Vagina (tissue), 2 donors: ENCODE measurements around the gene SPHK2. TPM values are rescaled to one million over a fixed set of nuclear protein-coding genes. Genes with fewer than 3 reads are reported as not detected.
"Not testable (repeated sequence)": the region's sequence is repeated elsewhere in the genome, so short reads cannot be mapped to it uniquely, and the experiment has no call there.

ENCODE experiments used
- DNase-seq, 2 donors: peaks; one replicate each; pipeline ENCODE4 v3.0.0-alpha.2; 2017; ENCODE audit errors: extremely low spot score in 2 of 2
- H3K27ac ChIP-seq: fragments of 200-600 bp; sonication (generic); one replicate; pipeline ENCODE4 v1.5.1; 2019
- H3K27me3 ChIP-seq: fragments of 200-600 bp; sonication (generic); one replicate; pipeline ENCODE4 v1.5.1; 2019
- H3K36me3 ChIP-seq, 2 donors: fragments of 200-600 bp; sonication (generic); one replicate each; pipeline ENCODE4 v1.5.1; 2017 to 2019
- H3K4me1 ChIP-seq: fragments of 200-600 bp; sonication (generic); one replicate; pipeline ENCODE4 v1.5.1; 2019
- H3K4me3 ChIP-seq, 2 donors: fragments of 200-600 bp; sonication (generic); 1 replicate in 1 of 2; 2 replicates in 1 of 2; pipeline ENCODE4 v1.5.1; 2016 to 2019
- H3K9me3 ChIP-seq: fragments of 200-600 bp; sonication (generic); one replicate; pipeline ENCODE4 v1.5.1; 2019
- CTCF ChIP-seq, 3 experiments: fragments of 450-650 bp in 2 of 3; fragments of 200-600 bp in 1 of 3; sonication (generic) in 1 of 3; IDR thresholded peaks; one replicate each; pipeline ENCODE4 v1.5.1; 2017 to 2019; ENCODE audit warnings: antibody characterized with exemption in 3 of 3, mild to moderate bottlenecking in 2 of 3, moderate library complexity in 2 of 3
- POLR2A ChIP-seq, 2 donors: fragments of 450-650 bp; IDR thresholded peaks; one replicate each; pipeline ENCODE4 v1.6.1; 2017; ENCODE audit warnings: antibody characterized with exemption in 2 of 2, mild to moderate bottlenecking in 2 of 2, moderate library complexity in 2 of 2
- POLR2AphosphoS5 ChIP-seq, 2 donors: sonication (generic); formaldehyde crosslinking; IDR thresholded peaks; one replicate each; pipeline ENCODE4 v1.9.0; 2017; ENCODE audit warnings: antibody characterized with exemption in 2 of 2, mild to moderate bottlenecking in 2 of 2, low read depth in 1 of 2; ENCODE audit not compliant: insufficient read depth in 1 of 2
- intact Hi-C: fragments of 100-400 bp; cut with DNase I; formaldehyde crosslinking; loops from one replicate; pipeline ENCODE4 v1.15.1; 2023
- total RNA-seq: library from RNA; depleted of rRNA; stranded (reverse); fragments of >200 nt; gene quantifications from one replicate; pipeline ENCODE4 v1.2.3, GENCODE V29; 2016

The SPHK2 gene
- total RNA-seq, 1 donor from 2014 or later: 19.9 TPM

- H3K4me3 ChIP-seq: peak overlapping the region in 1 of 2 donors; percentile 2
- peak overlapping the region; percentile 79 for H3K27ac ChIP-seq
- peaks cover 0 to 5% of the 10 kb centered on the region in 2 donors for H3K36me3 ChIP-seq
- TF ChIP-seq POLR2AphosphoS5 (IDR thresholded peaks at IDR 0.05; ENCODE audit: insufficient read depth in 1 of 2, low read depth in 1 of 2) (peak; percentile 14 to 55), POLR2A (IDR thresholded peaks at IDR 0.05) (no peak)
- intact Hi-C loops: loop anchor here (10.0 kb wide), 1 partner anchor 334 kb away; the partner anchor contains the start of gene FTL
- no peaks in the 10 kb centered on the region for H3K9me3 ChIP-seq
- no peak for DNase-seq
- peaks cover 57% of the 10 kb centered on the region for H3K4me1 ChIP-seq
- no peaks in the 10 kb centered on the region for H3K27me3 ChIP-seq
These were observed 11.2 kb downstream of the SPHK2 start for GRCh38 chr19:48630296-48631063.

DNA sequence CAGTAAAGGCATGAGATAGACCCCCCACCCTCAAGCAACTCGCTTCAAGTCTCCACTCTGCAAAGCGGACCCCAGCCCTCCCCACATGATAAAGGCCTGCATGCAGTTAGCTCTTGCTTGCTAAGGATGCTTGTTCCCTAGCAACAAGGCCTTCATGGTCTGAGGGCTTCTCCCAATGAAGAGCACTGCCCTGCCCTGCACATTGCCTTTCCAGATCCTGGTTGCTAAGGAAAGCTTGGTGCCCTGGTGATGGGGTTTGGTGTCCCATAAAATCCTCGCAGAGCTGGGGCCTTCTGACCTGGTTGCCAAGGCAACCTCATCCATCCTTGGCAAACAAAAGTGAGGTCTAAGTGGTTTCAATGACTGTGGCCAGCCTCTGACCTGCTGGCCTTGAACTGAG is 11.9 kb downstream of the SPHK2 start:
- Histone ChIP-seq H3K27me3 (no peaks in the 10 kb centered on the region), H3K4me1 (peaks cover 63% of the 10 kb centered on the region), H3K36me3 (peaks cover 0 to 5% of the 10 kb centered on the region in 2 donors), H3K27ac (peak overlapping the region; percentile 79), H3K4me3 (no peak overlapping the region), H3K9me3 (no peaks in the 10 kb centered on the region)
- intact Hi-C loops: loop anchor here (10.0 kb wide), 1 partner anchor 334 kb away; the partner anchor contains the start of gene FTL
- DNase-seq: no peak
- TF ChIP-seq CTCF (IDR thresholded peaks at IDR 0.05): no peak
- TF ChIP-seq POLR2AphosphoS5 (IDR thresholded peaks at IDR 0.05; ENCODE audit: insufficient read depth in 1 of 2, low read depth in 1 of 2): no peak
- no peak for TF ChIP-seq POLR2A (IDR thresholded peaks at IDR 0.05)

DNA sequence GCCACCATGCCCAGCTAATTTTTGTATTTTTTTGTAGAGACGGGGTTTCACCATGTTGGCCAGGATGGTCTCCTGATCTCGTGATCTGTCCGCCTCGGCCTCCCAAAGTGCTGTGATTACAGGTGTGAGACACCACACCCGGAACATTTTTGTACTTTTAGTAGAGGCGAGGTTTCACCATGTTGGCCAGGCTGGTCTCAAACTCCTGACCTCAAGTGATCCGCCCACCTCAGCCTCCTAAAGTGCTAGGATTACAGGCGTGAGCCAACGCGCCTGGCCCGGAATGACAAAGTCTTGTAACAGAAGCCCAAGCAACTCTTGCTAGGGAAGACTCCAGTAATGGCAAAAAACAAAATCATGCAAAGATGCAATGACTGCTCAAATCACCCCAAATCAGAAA is 13.0 kb downstream of the SPHK2 start:
- H3K36me3 ChIP-seq, H3K4me3 ChIP-seq, DNase-seq, H3K27me3 ChIP-seq, H3K9me3 ChIP-seq: not testable (repeated sequence)
- Histone ChIP-seq H3K27ac (peak overlapping the region; percentile 99), H3K4me1 (peaks cover 73% of the 10 kb centered on the region)
- intact Hi-C loops: loop anchor here (10.0 kb wide), 1 partner anchor 333 kb away; the partner anchor contains the start of gene FTL

DNA sequence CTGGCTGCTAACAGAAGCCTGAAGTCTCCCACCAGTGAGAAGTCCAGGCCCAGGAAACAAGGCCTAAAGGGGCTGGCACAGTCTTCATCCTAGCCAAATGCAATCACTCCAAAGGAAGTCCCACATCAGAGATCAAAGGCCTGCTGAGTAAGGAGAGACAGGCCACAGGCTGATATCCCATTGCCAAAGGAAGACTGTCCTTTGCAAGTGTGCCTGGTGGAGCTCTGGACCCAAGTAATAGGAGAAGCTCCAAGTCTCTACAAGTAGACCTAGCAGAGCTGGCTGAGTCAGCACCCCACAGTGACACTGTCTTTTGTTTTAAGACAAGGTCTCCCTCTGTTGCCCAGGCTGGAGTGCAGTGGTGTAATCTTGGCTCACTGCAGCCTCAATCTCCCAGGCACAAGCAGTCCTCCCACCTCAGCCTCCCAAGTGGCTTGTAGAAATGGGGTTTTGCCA is 13.4 kb downstream of the SPHK2 start:
- Histone ChIP-seq H3K4me1 (peaks cover 73% of the 10 kb centered on the region), H3K27me3 (no peaks in the 10 kb centered on the region), H3K9me3 (no peaks in the 10 kb centered on the region), H3K36me3 (peaks cover 0 to 5% of the 10 kb centered on the region in 2 donors), H3K4me3 (no peak overlapping the region), H3K27ac (peak overlapping the region; percentile 99)
- intact Hi-C loops: loop anchor here (10.0 kb wide), 1 partner anchor 332 kb away; the partner anchor contains the start of gene FTL
- no peak for TF ChIP-seq CTCF (IDR thresholded peaks at IDR 0.05)
- no peak for TF ChIP-seq POLR2AphosphoS5 (IDR thresholded peaks at IDR 0.05; ENCODE audit: insufficient read depth in 1 of 2, low read depth in 1 of 2)
- no peak for TF ChIP-seq POLR2A (IDR thresholded peaks at IDR 0.05)
- peak in 1 of 2 donors; percentile 90 for DNase-seq

DNA sequence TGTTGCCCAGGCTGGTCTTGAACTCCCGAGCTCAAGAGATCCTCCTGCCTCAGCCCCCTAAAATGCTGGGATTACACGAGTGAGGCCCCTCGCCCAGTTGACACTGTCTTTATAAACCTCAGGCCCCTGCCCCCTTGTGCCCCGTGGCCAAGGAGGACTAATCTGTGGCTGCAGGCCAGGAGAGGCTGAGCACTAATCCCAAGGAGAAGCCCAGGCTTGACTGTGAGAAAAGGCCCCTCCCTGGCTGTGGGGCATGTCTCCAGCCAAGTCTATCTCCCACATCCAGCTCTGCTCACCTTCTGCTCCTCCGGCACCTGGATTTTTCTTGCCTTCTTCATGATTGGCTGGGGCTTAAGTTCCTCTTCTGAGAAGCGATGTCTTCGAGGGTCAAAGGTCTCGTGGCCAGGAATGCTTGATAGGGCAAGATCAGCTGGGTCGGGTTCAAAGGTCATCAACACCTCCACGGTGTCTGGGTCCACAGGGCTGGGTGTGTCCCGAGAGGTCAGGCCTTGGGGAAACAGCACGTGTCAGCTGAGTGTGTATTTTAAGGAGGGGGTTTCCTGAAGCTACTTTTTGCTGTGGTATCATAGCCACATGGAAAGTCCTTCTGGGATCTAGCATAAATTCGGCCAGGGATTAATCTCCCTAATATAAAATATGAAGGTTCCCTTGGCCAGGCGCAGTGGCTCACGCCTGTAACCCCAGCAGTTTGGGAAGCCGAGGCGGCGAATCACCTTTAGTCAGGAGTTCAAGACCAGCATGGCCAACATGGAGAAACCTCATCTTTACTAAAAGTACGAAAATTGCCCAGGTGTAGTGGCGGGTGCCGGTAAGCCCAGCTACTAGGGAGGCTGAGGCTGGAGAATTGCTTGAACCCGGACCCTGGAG is 14.1 kb downstream of the SPHK2 start:
- peak overlapping the region; percentile 99 for H3K27ac ChIP-seq
- H3K4me3 ChIP-seq: peak overlapping the region in 1 of 2 donors; percentile 54
- no peaks in the 10 kb centered on the region for H3K9me3 ChIP-seq
- peaks cover 0 to 5% of the 10 kb centered on the region in 2 donors for H3K36me3 ChIP-seq
- peak in 1 of 2 donors; percentile 90 for DNase-seq
- intact Hi-C loops: loop anchor here (10.0 kb wide), 1 partner anchor 331 kb away; the partner anchor contains the start of gene FTL
- no peaks in the 10 kb centered on the region for H3K27me3 ChIP-seq
- peaks cover 76% of the 10 kb centered on the region for H3K4me1 ChIP-seq
- no peak for TF ChIP-seq POLR2AphosphoS5 (IDR thresholded peaks at IDR 0.05; ENCODE audit: insufficient read depth in 1 of 2, low read depth in 1 of 2)
- TF ChIP-seq POLR2A (IDR thresholded peaks at IDR 0.05): no peak
- no peak for TF ChIP-seq CTCF (IDR thresholded peaks at IDR 0.05)
